ENCODE data around the gene TMC4.

DNA sequence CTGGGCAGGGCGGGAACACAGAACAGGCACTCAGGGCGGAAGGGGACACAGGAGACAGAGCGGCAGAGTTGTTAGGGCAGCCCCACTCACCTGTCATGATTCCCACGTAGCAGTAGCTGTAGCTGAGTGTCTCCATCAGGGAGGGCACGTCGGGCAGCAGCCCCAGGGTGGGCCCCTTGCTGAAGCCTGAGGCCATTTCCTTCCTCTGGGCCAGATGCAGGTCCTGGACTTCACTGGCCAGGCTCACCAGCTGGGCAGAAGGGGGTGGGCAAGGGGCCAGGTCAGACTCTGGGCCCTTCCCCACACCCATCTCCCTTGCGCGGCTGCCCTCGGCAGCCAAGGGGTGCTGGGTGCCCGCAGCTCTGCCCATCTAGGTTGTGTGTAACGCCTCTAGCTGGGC, 10.5 kb upstream of the TMC4 start:
- TF ChIP-seq CTCF (conservative IDR thresholded peaks at IDR 0.05; ENCODE audit: low read depth, low read length) (no peak), EZH2 (IDR thresholded peaks at IDR 0.05; ENCODE audit: low read length, unreplicated experiment) (no peak)

Measured in PC-3 (cell line).